ES-I3 (cell line): ENCODE measurements around the gene PRIM2.
"Not testable (repeated sequence)": the region's sequence is repeated elsewhere in the genome, so short reads cannot be mapped to it uniquely, and the experiment has no call there.

Experiments
- H3K36me3 ChIP-seq: 2 replicates; pipeline ENCODE4 v1.6.1; 2013; ENCODE audit warnings: mild to moderate bottlenecking, low read length, control low read depth, moderate library complexity; ENCODE audit not compliant: insufficient read depth
- H3K4me1 ChIP-seq: 2 replicates; pipeline ENCODE4 v1.6.1; 2013; ENCODE audit warnings: mild to moderate bottlenecking, control low read depth, low read length; ENCODE audit not compliant: insufficient read depth
- H3K9ac ChIP-seq: 2 replicates; pipeline ENCODE4 v1.6.1; 2013; ENCODE audit warnings: low read depth, mild to moderate bottlenecking, low read length, moderate library complexity
- H3K9me3 ChIP-seq: 2 replicates; pipeline ENCODE4 v1.6.1; 2013; ENCODE audit warnings: mild to moderate bottlenecking, low read length, moderate library complexity; ENCODE audit not compliant: control insufficient read depth, insufficient read depth

The PRIM2 gene

GRCh38 chr6:57315111-57315510 is 2.3 kb upstream of the PRIM2 start:
- no peaks in the 10 kb centered on the region for H3K9me3 ChIP-seq
- no peak overlapping the region for H3K9ac ChIP-seq
- no peaks in the 10 kb centered on the region for H3K36me3 ChIP-seq
- peaks cover 4% of the 10 kb centered on the region; the same call in 1 of the 2 replicates for H3K4me1 ChIP-seq

- H3K36me3 ChIP-seq, result peaks cover 5% of the 10 kb centered on the region
- H3K9ac ChIP-seq, result no peak overlapping the region
- H3K9me3 ChIP-seq, result no peaks in the 10 kb centered on the region
- H3K4me1 ChIP-seq, result peaks cover 4% of the 10 kb centered on the region; the same call in 1 of the 2 replicates
Observed at GRCh38 chr6:57315851-57316250, 1.6 kb upstream of the PRIM2 start.

DNA sequence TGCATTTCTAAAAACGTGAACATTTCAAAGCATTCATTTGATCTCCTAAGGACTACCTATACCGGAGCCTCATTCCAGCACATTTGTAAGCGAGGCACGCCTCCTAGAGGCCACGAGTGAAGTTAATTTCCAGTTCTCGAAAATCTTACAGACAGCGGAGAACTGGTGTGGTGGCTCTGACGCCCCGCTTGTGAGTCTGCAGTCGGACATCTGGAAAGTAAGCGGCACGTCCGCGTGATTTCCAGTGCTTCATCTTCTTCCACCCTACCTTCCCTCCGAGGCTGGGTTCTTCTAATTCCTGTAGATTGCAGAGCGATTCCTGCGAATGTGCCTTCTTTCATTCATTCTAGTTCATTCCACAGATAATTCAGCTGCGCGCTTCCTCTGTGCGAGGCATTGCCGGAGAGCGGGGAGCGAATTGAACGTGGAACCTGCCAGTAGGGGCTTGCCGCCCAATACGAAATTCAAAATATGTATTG is 810 bp upstream of the PRIM2 start:
- H3K9me3 ChIP-seq, result no peaks in the 10 kb centered on the region
- peaks cover 4% of the 10 kb centered on the region; the same call in 1 of the 2 replicates for H3K4me1 ChIP-seq
- peaks cover 7% of the 10 kb centered on the region for H3K36me3 ChIP-seq
- peak overlapping the region; percentile 83 for H3K9ac ChIP-seq

GRCh38 chr6:57324538-57324937 is 7.1 kb downstream of the PRIM2 start:
- Histone ChIP-seq H3K36me3 (peaks cover 34% of the 10 kb centered on the region), H3K4me1 (no peaks in the 10 kb centered on the region), H3K9ac (no peak overlapping the region), H3K9me3 (peaks cover 6% of the 10 kb centered on the region; the same call in 1 of the 2 replicates)

DNA sequence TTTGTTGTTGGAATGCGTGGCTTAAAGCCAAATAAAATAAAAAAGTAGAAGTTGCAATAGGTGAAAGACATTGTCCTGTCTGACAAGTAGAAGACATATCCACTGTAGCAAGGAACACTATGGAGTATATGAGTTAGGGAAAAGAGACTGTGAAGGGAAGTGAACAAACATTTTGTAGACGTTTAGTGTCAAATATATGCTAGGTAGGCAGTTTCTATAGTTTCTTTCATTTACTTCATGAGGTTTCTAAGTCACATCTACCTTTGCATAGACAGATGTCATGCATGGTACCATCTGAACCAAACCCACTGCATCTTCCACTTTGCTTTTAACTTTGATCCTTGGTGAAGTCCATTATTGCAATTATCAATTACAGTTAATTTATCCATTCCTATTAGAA is 9.9 kb downstream of the PRIM2 start:
- H3K9ac ChIP-seq, result no peak overlapping the region
- H3K9me3 ChIP-seq, result peaks cover 28% of the 10 kb centered on the region; the same call in 1 of the 2 replicates
- H3K36me3 ChIP-seq, result peaks cover 30% of the 10 kb centered on the region
- no peaks in the 10 kb centered on the region for H3K4me1 ChIP-seq

- Histone ChIP-seq H3K9me3 (peaks cover 30% of the 10 kb centered on the region; the same call in 1 of the 2 replicates), H3K9ac (no peak overlapping the region), H3K36me3 (peaks cover 24% of the 10 kb centered on the region), H3K4me1 (no peaks in the 10 kb centered on the region)
Observed at GRCh38 chr6:57328074-57328473, 10.6 kb downstream of the PRIM2 start.

- no peak overlapping the region for H3K9ac ChIP-seq
- H3K4me1 ChIP-seq, result no peaks in the 10 kb centered on the region
- H3K9me3 ChIP-seq, result peaks cover 44% of the 10 kb centered on the region
- peaks cover 23% of the 10 kb centered on the region for H3K36me3 ChIP-seq
Observed at GRCh38 chr6:57329933-57330332, 12.5 kb downstream of the PRIM2 start.

- Histone ChIP-seq H3K4me1 (no peaks in the 10 kb centered on the region), H3K9ac (no peak overlapping the region), H3K9me3 (no peaks in the 10 kb centered on the region), H3K36me3 (no peaks in the 10 kb centered on the region)
Observed at GRCh38 chr6:57342148-57342669, 24.8 kb downstream of the PRIM2 start.

GRCh38 chr6:57343342-57343741 is 25.9 kb downstream of the PRIM2 start:
- not testable (repeated sequence) for H3K9ac ChIP-seq, H3K9me3 ChIP-seq, H3K4me1 ChIP-seq, H3K36me3 ChIP-seq

- not testable (repeated sequence) for H3K9me3 ChIP-seq
Observed at GRCh38 chr6:57346715-57347114, 29.3 kb downstream of the PRIM2 start.

GRCh38 chr6:57347597-57347996 is 30.2 kb downstream of the PRIM2 start:
- not testable (repeated sequence) for H3K9ac ChIP-seq, H3K9me3 ChIP-seq, H3K4me1 ChIP-seq, H3K36me3 ChIP-seq

More at GRCh38 chr6:57346715-57347114, 29.3 kb downstream of the PRIM2 start:
- not testable (repeated sequence) for H3K4me1 ChIP-seq, H3K36me3 ChIP-seq, H3K9ac ChIP-seq

DNA sequence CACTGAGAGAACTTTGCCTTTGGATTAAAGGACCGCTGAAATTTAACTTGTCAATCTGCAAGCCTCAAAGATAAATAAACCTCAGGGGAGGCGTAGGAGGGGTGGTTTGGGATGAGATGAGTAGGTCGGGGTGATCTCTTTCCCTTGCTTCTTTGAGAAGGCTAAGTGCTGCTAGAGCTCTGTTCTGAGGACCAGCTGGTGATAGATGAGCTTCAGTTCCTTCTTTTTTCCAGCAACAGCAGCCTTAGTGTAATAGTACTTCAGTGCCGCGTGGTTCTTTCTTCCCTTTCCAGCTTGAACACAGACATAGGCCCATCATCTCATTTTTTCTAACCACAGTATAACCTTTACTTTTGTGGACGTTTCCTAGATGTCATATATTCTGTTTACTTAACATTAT is 33.0 kb downstream of the PRIM2 start:
- H3K9me3 ChIP-seq, H3K9ac ChIP-seq, H3K36me3 ChIP-seq, H3K4me1 ChIP-seq: not testable (repeated sequence)

DNA sequence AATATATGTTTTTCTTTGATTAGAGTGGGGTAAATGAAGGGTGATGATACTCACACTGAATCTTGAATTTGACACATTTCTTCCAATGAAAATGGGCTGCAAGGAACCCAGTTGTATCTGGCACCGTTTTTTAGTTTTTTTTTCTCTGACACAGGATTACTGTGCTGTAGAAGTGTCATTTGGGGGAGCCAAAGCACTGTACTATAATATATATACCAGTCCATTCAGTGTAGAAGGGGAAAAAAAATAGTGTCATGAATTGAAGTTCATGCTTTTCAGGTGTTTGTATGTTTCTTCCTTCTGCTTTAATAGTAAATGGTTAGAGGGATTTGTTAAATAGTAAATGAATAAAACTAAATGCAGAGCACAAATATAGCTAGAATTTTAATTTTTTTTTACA is 35.2 kb downstream of the PRIM2 start:
- not testable (repeated sequence) for H3K36me3 ChIP-seq, H3K9me3 ChIP-seq, H3K9ac ChIP-seq, H3K4me1 ChIP-seq

DNA sequence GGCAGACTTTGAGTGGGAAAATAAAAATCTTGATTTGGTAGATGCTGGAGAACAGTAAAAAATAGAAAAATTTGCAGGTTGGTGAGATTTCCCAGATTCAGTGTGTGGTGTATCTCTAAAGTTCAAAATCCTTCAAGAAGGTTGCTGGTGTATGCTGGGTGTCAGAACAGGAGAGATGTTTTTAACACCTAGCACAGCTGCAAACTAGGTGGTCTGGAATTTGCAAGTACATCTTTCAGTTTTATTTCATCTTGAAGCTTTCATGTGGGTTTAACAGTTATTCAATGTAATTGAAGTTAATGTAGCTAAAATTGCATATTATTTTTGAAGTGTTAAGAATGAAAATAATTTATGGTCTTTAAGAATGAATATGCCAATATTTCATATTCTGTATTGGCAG is 40.9 kb downstream of the PRIM2 start:
- H3K9me3 ChIP-seq, H3K4me1 ChIP-seq, H3K9ac ChIP-seq, H3K36me3 ChIP-seq: not testable (repeated sequence)

DNA sequence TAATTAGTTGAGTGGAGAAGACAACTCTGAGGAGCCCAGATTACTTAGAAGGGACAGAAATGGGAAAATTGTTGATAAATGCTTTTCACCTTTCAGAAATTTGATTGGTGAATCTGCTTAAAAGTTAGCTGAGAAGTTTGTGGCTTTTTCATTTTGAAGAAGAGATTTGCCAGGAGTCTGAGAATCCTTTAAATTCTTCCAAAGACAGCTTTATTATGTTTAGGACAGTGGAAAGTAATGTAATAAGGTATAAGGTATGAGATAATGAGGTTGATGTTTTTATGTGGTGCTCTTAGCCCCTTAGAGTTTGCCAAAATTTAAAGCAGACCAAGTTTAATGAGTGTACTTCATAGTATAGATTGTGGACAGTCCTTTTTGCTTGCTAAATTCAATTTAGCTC is 42.3 kb downstream of the PRIM2 start:
- not testable (repeated sequence) for H3K4me1 ChIP-seq, H3K9ac ChIP-seq, H3K9me3 ChIP-seq, H3K36me3 ChIP-seq

DNA sequence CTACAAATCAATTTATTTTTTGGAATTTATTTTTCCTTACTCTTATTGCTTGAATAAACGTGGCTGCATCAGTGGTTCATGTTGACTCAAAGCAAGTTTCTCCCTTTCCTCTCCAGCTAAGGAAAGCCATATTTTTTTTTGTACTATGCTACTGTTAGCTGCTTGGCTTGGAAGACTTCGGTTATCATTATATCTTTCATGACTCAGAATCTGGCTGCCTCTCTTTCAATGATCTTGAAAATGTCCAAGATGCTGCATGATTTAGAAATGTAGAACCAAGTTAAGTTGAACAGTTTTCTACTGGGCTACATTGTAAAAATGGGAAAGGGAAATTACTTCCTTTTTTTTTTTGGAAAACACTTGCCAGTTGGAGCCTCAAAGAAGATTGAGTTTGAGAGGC is 44.9 kb downstream of the PRIM2 start:
- not testable (repeated sequence) for H3K9ac ChIP-seq, H3K4me1 ChIP-seq, H3K36me3 ChIP-seq, H3K9me3 ChIP-seq
